ENCODE measurements around the gene CYFIP1.

GRCh38 chr15:23003736-23004135 lies 23.6 kb upstream of the CYFIP1 start:
- TF ChIP-seq SIN3A (IDR thresholded peaks at IDR 0.05; ENCODE audit: borderline replicate concordance, insufficient read depth, low read length) (no peak), REST (IDR thresholded peaks at IDR 0.05; ENCODE audit: insufficient read depth in 1 of 2, low read depth in 2 of 2, low read length in 2 of 2) (no peak), POLR2AphosphoS5 (IDR thresholded peaks at IDR 0.05; ENCODE audit: low read depth, low read length) (no peak), TAF1 (IDR thresholded peaks at IDR 0.05; ENCODE audit: borderline replicate concordance, insufficient read depth, low read length) (no peak)
